Activated naive CD4-positive, alpha-beta T cell treated with anti-CD3 and anti-CD28 coated beads, Interleukin-2, amount 50 U/mL, for 72 hours (primary cell): ENCODE results near the gene NOM1. TPM values are rescaled to one million over a fixed set of nuclear protein-coding genes. Genes with fewer than 3 reads are reported as not detected.

Experiments used
- ATAC-seq, 2 donors: fragments of 150-1000 bp; cut with Tn5 transposase; 2 replicates each; pipeline ENCODE4 v1.10.0; 2021; ENCODE audit warnings: mild to moderate bottlenecking in 2 of 2, moderate library complexity in 2 of 2
- DNase-seq, 2 donors: peaks; one replicate each; pipeline ENCODE4 v3.0.0; 2021 to 2022; ENCODE audit warnings: low spot score in 2 of 2
- H3K27ac Mint-ChIP-seq, 2 donors: one replicate each; pipeline ENCODE4 v1.8.0; 2022; ENCODE audit warnings: mild to moderate bottlenecking in 2 of 2, mixed read lengths in 2 of 2
- H3K36me3 Mint-ChIP-seq, 2 donors: one replicate each; pipeline ENCODE4 v1.8.0; 2022; ENCODE audit warnings: mixed read lengths in 2 of 2
- H3K9me3 Mint-ChIP-seq, 2 donors: one replicate each; pipeline ENCODE4 v1.8.0; 2022; ENCODE audit warnings: mixed read lengths in 2 of 2
- total RNA-seq, 2 donors: library from RNA; stranded (reverse); gene quantifications; one replicate each; pipeline ENCODE4 v1.2.3, GENCODE V29; 2022

The NOM1 gene
- total RNA-seq, 2 donors from 2014 or later: 29.2 to 45.2 TPM

GRCh38 chr7:157006205-157006747, 56.8 kb downstream of the NOM1 start:
- peak in 1 of 2 donors; percentile 50 for DNase-seq
- H3K9me3 Mint-ChIP-seq: no peaks in the 10 kb centered on the region
- H3K36me3 Mint-ChIP-seq: no peaks in the 10 kb centered on the region
- peak overlapping the region in 1 of 2 donors; percentile 29 for H3K27ac Mint-ChIP-seq
- ATAC-seq: no peak

GRCh38 chr7:157006829-157007469, 57.4 kb downstream of the NOM1 start:
- no peak overlapping the region for H3K27ac Mint-ChIP-seq
- ATAC-seq: no peak
- no peaks in the 10 kb centered on the region for H3K36me3 Mint-ChIP-seq

GRCh38 chr7:157007470-157008066, 58.1 kb downstream of the NOM1 start:
- no peak overlapping the region for H3K27ac Mint-ChIP-seq
- no peaks in the 10 kb centered on the region for H3K36me3 Mint-ChIP-seq
- H3K9me3 Mint-ChIP-seq: no peaks in the 10 kb centered on the region
- ATAC-seq (no peak), DNase-seq (peak in 1 of 2 donors; percentile 4)

More at GRCh38 chr7:157006829-157007469, 57.4 kb downstream of the NOM1 start:
- no peaks in the 10 kb centered on the region for H3K9me3 Mint-ChIP-seq
- DNase-seq: peak in 1 of 2 donors; percentile 33

DNA sequence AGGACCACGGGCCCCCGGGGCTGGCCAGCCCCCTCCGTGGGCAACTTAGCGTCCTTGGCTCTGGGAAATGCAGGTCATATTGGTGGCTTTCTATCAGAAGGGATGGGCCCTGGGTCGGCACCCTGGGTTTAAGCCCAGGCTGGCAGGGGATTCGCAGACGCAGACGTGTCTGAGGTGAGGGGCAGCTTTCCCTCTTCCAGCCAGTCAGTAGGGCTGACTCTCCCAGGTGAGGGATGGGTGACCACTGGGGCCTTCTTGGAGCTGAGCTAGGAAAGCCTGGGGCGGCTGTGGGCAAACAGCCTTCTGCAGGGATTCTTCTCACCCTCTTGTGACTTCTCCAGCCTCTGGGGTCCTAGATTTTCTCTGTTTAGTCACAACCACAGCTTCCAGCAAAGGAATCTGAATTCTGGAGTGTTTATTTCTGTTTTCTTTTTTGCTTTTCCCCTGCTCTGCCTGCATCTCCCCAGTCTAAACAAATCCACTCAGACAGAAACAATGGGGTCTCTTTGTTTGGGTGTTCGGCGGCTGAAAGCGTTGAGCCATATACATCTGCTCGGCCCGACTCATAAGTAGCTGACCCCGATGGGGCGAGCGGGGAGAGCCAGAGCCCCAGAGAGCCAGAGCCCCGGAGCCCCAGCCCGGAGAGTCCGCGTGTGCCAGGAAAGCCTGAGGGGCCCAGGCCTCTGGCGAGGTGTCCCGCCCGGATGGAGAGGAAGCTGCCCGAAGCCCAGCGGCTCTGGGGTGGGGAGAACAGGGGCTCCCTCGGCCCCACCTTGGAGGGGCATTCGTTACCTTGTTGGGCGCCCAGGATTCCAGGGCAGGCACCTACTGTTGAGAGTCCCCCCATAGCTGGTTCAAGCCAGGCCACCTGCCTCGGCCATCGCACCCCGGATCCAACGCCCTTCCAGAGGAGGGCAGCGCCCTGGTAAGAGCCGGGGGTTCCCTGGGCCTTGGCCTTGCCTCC, 59.0 kb downstream of the NOM1 start:
- no peaks in the 10 kb centered on the region for H3K36me3 Mint-ChIP-seq
- ATAC-seq (no peak), DNase-seq (peak in 1 of 2 donors; percentile 48)
- no peaks in the 10 kb centered on the region for H3K9me3 Mint-ChIP-seq
- peak overlapping the region in 1 of 2 donors; percentile 17 for H3K27ac Mint-ChIP-seq

- Mint-ChIP-seq H3K27ac (no peak overlapping the region), H3K9me3 (no peaks in the 10 kb centered on the region), H3K36me3 (no peaks in the 10 kb centered on the region)
- ATAC-seq: no peak
- peak; percentile 23 to 51 for DNase-seq
These were observed 59.8 kb downstream of the NOM1 start for GRCh38 chr7:157009170-157009777.

DNA sequence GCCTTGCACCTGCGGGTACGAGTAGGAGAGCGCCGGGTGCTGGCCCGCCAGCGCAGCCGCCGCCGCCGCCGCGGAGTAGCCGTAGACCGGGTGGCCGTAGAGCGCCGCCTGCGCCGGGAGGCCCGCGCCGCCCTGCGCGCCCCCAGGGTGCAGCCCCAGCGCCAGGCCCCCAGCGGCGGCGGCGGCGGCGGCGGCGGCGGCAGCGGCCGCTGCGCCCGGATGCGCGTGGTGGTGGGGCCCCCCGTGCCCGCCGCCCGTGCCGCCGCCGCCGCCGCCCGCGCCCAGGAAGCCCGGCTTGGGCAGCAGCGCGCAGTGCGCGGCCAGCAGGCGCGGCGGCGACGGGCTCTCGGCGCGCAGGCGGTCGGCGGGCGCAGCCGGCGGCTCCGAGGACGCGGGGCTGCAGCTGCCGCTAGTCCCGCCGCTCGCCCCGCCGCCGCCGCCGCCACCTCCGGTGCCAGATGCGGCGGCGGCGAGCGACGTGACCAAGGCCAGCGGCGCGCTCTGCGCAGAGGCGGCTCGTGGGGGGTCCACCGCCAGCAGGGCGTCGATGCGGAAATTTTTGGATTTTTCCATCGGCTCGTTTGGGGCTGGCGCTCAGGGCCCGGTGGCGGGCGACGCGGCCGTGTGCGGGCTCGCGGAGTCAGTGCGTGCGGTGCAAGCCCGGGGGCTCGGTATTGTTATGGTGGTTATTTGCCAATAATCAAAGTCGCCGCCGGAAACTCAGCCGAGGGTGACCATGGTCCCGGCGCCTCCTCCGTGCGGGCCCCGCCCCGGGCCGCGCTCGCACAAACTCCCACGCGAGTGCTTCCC, 60.5 kb downstream of the NOM1 start:
- Mint-ChIP-seq H3K27ac (no peak overlapping the region), H3K36me3 (no peaks in the 10 kb centered on the region), H3K9me3 (no peaks in the 10 kb centered on the region)
- no peak for DNase-seq
- no peak for ATAC-seq

DNA sequence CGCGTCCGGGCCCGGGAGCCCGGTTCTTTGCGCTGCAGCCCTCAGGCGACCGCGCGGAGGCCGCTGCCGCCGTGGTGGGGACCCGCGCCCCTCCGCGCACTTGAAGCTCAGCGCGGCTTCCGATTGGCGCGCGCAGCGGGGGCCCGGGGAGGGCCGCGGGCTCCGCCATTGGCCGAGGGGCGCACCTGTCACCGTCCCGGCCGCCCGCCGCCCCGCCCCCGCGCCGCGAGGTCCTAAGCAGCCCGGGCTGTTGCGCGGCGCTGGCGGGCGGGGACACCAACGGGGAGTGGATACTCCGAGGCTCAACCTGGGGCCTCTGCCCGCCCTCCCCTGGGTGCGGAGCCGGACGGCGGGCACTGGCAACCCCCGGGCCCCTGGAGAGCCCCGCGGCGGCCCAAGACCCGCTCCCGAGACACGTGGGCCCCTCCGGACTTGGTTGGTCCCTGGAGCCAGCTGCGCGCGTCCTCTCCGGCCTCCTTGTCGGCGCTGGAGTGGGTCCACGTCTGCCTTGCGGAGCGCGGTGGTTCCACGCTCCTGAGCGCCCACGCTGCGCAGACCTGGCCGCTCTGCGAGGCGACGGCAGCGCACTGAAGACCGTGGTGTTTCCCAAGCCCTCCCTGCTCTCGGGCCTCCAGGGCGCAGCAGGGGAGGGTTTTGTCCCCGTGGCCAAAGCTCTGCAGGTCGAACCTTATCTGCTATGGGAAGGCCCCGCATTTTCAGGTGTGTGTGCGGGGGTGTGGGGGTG, 61.2 kb downstream of the NOM1 start, which contains the start of gene MNX1:
MNX1 (minus strand) TSS at position 76 of the 745 bp plus-strand sequence. CDS start 313 bp downstream, outside the sequence.
- ATAC-seq: peak; percentile 17 to 87
- peak; percentile 35 to 65 for DNase-seq
- H3K36me3 Mint-ChIP-seq: no peaks in the 10 kb centered on the region
- H3K27ac Mint-ChIP-seq: no peak within 1 kb of the TSS
- H3K9me3 Mint-ChIP-seq: no peaks in the 10 kb centered on the region

- no peak for ATAC-seq
These were observed 62.0 kb downstream of the NOM1 start for GRCh38 chr7:157011333-157012112.

DNA sequence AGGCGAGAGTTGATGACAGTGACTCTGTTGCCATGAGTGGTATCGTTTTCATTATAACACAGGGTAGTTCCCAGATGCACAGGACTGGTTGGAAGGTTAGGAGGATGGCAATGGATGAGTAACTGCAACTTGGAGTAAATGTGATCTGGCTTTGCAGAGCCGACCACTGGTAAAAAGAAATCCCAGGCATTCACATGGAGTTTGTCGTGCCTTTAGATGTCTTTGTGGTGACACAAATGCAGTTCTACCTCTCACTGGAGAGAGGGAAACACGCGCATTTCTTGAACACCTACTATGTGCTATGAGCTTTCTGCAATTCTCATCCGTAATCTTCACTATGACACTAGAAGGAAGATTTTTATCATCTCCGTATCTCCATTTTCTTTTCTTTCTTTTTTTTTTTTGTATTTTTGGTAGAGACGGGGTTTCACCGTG, 62.6 kb downstream of the NOM1 start:
- Mint-ChIP-seq H3K36me3 (no peaks in the 10 kb centered on the region), H3K9me3 (no peaks in the 10 kb centered on the region), H3K27ac (no peak overlapping the region)
- DNase-seq (no peak), ATAC-seq (peak; percentile 29 to 32)

More at GRCh38 chr7:157011333-157012112, 62.0 kb downstream of the NOM1 start:
- DNase-seq: peak in 1 of 2 donors; percentile 52
- no peaks in the 10 kb centered on the region for H3K9me3 Mint-ChIP-seq
- peak overlapping the region in 1 of 2 donors; percentile 26 for H3K27ac Mint-ChIP-seq
- no peaks in the 10 kb centered on the region for H3K36me3 Mint-ChIP-seq

DNA sequence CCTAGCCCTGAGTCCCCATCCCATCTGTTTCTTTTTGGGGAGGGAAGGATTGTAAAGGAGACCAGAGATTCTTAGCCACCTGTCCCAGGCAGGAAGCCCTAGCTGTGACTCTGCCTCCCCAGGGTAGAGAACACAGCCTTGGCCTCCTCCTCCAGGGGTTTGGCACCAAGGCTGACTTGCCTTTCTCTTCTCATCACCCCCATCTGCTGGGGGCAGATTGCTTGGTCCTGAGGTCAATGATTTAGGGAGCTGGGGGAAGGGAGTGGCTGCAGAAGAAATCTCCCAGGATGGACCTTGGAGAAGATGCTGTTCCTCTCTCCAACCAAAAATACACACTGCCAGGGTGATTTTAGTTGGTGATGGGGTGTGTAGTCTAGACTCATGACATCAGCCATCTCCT, 63.6 kb downstream of the NOM1 start:
- no peak overlapping the region for H3K27ac Mint-ChIP-seq
- DNase-seq (peak in 1 of 2 donors; percentile 25), ATAC-seq (no peak)
- H3K9me3 Mint-ChIP-seq: no peaks in the 10 kb centered on the region
- H3K36me3 Mint-ChIP-seq: no peaks in the 10 kb centered on the region

DNA sequence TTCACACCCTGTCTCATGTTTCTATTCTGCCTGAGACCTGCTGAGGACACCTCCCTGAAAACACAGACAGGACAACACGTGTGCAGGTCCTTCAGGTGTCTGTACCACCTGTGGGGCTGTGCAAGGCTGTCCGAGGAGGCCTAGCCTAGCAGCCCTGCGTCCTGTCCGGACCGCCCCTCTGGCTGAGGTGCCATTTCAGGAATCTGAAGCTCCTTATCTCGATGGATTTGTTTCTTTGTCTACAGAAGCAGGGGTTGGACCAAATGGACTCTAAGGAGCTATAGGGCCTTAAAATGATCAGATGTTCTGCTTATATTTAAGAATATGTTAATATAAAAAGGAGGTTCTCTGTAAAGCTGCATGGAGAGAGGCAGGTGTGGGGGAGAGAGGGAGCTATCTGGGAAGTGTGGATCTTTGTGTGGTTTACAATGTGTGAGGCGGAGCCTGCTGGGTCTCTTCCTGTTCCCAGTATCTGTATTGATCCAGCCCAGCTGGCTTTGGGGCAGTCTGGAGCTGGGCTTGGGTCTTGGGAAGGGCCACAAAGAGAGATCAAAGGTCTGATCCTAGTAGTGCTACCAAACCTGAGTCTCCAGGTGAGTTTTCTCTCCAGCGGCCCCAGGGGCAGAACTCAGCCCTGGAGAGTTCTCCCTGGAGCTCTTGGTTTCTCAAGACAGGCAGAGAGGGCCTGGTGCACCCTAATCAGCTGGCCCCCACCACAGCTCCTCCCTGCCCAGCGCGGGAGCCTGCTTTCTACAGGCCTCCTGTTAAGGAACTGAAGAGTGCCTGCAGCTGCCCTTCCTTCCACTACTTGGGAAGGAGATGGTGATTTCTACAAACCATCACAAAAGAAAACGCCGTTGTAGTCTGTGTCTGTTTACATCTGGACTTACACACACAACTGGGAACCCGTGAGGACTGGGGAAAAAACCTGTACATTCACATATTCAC, 64.4 kb downstream of the NOM1 start:
- H3K9me3 Mint-ChIP-seq: no peaks in the 10 kb centered on the region
- ATAC-seq (no peak), DNase-seq (peak in 1 of 2 donors; percentile 7)
- peaks cover 0 to 1% of the 10 kb centered on the region in 2 donors for H3K36me3 Mint-ChIP-seq
- no peak overlapping the region for H3K27ac Mint-ChIP-seq

- Mint-ChIP-seq H3K9me3 (no peaks in the 10 kb centered on the region), H3K36me3 (peaks cover 0 to 5% of the 10 kb centered on the region in 2 donors), H3K27ac (no peak overlapping the region)
- no peak for ATAC-seq
- peak in 1 of 2 donors; percentile 31 for DNase-seq
These were observed 65.4 kb downstream of the NOM1 start for GRCh38 chr7:157014635-157015555.
